ENCODE measurements around the gene KRTAP10-5.
"Not testable (repeated sequence)": the region's sequence is repeated elsewhere in the genome, so short reads cannot be mapped to it uniquely, and the experiment has no call there.

Gene KRTAP10-5

DNA sequence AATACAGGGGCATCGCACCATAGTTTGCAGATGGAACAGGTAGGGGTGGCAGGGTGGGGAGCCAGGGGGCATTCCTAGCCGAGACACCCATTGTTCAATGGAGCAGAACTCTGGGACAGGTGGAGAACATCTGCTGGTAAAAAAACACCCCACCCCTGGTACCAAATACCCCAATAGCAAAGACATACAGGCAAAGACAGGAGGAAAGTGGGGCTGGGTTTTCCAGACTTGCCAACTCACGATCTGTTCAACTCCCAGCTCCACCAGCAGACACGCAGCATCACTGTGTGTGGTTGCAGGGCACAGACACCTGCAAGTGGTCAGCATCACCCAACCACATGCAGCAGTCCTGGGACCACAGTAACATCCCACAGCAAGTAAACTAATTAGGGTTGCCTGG lies 31.1 kb upstream of the KRTAP10-5 start:
- DNase-seq (ENCODE audit: low spot score) = no peak

DNA sequence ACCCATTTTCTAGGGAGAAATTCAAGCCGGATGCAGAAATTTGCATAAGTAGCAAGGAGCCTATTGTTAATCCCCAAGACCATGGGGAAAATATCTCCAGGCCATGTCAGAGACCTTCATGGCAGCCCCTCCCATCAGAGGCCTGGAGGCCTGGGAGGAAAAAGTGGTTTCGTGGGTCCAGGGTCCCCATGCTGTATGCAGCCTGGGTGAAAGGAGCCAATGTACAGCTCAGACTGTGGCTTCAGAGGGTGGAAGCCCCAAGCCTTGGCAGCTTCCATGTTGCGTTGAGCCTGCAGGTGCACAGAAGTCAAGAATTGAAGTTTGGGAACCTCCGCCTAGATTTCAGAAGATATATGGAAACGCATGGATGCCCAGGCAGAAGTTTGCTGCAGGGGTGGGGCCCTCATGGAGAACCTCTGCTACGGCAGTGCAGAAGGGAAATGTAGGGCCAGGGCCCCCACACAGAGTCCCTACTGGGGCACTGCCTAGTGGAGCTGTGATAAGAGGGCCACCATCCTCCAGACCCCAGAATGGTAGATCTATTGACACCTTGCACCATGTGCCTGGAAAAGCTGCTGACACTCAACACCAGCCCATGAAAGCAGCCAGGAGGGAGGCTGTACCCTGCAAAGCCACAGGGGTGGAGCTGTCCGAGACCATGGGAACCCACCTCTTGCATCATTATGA lies 29.9 kb upstream of the KRTAP10-5 start:
- not testable (repeated sequence) for DNase-seq (ENCODE audit: low spot score)

DNA sequence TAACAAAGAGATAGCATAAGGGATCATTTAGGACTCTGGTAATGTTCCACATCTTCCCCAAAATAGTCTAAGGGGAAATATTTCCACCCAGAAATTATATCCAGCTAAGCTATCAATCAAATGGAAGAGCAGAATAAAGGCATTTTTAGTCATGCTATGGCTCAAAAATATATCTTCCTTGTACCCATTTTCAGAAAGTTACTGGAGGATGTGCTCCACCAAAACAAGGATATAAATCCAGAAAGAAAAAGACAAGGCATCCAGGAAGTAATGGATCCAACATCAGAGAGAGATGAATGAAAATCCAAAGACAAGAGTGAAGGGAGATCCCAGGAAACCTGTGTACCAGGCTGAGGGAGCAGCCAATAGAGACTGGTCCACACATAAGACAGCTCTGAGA lies 28.8 kb upstream of the KRTAP10-5 start:
- no peak for DNase-seq (ENCODE audit: low spot score)

DNA sequence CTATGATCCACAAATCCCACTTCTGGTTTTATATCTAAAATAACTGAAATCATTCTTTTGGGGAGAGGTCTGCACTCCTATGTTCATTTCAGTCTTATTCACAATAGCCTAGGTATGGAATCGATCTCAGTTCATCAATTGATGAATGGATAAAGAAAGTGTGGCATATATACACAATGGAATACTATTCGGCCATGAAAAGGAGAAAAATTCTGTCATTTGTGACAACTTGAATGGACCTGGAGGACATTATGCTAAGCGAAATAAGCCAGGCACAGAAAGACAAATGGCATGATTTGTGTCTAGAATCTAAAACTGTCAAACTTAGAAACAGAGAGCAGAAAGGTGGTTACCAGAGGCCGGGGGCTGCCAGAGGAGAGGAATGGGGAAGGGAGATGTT lies 26.1 kb upstream of the KRTAP10-5 start:
- no peak for DNase-seq (ENCODE audit: low spot score)

DNA sequence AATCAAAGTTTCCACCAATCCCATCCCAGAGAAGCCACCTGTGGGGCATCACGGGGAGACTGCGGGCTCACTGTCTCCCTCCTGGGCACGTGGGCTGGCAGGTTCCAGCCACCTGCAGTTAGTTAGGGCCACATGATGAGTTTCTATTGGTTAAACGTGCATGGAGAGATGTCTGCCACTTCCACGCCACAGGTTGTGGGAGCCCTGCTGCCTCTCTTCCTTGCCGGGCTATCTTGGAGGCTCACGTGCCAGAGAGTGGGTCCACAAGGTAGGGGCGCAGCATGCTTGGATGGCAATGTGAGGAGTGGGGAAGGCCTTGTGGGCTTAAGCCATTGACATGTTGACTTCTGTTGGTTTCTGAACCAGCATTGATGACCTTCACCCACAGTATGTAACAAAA lies 23.5 kb upstream of the KRTAP10-5 start:
- no peak for DNase-seq (ENCODE audit: low spot score)

DNA sequence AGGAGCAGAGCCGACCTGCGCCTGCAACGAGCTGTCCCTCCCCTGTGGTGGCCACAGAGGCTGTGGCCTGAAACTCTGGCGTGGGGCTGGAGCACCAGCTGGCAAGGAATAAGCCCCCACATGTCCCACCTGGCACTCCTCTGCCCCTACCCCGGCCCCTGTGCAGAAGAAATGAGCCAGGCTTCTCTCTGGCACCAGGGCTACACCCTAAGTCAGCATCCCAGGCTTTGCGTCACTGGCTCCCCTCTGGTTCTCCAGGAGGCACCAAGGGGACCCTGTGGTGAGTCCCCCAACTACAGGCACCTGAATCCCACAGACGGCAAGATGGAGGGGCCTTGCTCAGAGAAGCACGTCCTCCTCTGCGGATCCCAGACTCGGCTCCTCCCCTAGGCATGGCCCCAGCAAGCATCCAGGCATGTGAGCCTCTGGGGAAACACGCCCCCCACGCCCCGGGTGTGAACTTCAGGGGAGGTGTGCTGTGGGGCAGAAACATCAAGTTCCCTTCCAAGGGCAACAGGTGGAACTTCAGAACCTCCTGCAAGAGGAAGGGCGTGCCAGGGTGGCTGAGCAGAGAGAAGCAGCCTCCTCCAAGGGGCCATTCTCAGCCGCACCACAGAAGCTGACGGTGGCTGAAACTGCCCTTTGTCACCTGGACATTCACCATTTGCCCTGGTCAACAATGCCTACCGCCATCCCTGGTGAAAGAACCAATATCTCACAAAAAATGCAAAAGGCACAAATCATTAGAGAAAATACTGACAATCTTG lies 22.9 kb upstream of the KRTAP10-5 start:
- DNase-seq (ENCODE audit: low spot score) = no peak

DNA sequence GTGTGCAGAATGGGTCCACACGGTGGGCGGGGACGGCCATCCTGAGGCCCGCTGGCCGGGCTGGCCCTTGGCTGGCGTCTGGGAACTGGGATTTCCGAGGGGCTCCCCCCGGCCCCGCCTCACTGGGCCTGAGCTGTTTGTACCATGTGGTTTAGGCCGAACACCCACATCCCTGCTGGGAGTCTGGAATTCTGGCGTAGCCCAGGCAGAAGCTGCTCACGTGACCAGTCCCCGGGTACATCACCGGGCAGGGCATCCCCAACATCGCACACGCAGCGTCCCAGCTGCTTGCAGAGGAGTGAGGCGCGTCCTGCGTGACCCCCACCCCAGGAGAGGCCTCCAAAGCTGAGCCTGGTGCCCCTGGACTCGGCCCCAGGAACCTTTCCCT lies 22.1 kb upstream of the KRTAP10-5 start:
- no peak for DNase-seq (ENCODE audit: low spot score)

DNA sequence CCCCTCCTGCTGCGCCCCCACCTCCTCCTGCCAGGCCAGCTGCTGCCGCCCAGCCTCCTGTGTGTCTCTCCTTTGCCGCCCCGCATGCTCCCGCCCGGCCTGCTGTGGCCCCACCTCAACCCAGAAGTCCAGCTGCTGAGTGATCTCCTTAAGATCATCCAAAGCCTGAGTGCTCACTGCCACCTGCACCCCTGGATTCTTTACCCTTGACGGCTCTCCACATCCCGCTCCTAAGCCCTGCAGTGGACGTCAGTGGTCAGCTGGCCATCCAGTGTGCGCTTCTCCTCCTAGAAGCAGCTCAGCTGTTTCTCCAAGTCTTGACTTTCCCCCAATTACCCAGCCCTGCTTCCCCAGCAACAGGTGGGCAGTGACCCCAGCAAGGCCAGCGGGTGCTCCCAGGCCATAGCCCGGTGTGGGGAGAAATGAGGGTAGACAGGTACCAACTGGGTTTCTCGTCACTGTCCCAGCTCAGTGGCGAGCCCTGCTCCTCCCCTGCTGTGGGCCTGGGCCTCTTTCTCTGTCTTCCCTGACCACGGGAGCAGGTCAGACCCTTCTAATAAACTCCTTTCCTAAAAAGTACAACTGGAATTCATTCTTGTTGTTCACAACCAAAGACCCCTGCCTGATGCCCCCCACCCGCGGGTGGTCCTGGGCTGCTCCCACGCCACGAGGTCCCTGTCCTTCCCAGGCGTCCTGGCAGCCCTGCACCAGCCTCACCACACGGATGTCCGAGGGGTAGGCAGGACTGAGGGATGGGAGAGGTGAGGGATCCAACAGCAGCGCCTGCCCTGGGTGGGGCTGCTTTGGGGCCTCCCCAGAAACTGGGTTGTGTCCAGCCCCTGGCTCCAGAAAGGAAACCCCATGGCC lies 21.4 kb upstream of the KRTAP10-5 start:
- no peak for DNase-seq (ENCODE audit: low spot score)

DNA sequence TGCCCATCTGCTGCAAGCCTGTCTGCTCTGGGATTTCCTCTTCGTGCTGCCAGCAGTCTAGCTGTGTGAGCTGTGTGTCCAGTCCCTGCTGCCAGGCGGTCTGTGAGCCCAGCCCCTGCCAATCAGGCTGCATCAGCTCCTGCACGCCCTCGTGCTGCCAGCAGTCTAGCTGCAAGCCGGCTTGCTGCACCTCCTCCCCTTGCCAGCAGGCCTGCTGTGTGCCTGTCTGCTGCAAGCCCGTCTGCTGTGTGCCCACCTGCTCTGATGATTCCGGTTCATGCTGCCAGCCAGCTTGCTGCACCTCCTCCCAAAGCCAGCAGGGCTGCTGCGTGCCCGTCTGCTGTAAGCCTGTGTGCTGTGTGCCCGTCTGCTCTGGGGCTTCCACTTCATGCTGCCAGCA lies 20.7 kb upstream of the KRTAP10-5 start:
- DNase-seq (ENCODE audit: low spot score) = peak; percentile 1

DNA sequence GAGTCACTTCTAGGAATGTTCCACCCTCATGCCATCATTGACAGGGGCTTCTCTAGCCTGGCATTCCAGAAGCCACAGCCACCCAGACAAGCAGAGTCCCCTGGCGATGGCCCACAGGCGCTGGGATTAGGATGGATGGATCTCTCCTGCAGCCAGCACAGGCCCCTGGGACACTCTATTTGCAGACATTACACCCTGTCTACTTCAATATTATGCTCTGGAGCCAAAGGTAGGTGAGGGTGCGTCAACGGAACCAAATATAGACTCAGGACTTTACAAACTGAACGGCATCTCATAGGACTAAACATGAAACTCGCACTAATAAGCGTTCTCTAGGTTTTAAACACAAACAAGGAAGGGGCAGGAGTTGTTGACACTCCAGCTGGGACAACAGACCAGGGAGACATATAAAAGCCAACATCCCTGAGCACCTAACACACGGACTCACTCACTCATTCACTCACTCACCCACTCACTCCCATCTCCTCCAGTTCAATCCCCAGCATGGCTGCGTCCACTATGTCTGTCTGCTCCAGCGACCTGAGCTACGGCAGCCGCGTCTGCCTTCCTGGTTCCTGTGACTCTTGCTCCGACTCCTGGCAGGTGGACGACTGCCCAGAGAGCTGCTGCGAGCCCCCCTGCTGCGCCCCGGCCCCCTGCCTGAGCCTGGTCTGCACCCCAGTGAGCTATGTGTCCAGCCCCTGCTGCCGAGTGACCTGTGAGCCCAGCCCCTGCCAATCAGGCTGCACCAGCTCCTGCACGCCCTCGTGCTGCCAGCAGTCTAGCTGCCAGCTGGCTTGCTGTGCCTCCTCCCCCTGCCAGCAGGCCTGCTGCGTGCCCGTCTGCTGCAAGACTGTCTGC lies 19.9 kb upstream of the KRTAP10-5 start, which contains the start of gene KRTAP10-7:
Gene KRTAP10-7 (plus strand): TSS at position 480 of the 861 bp plus-strand sequence. CDS start 25 bp downstream, at position 505.
- not testable (repeated sequence) for DNase-seq (ENCODE audit: low spot score)

DNA sequence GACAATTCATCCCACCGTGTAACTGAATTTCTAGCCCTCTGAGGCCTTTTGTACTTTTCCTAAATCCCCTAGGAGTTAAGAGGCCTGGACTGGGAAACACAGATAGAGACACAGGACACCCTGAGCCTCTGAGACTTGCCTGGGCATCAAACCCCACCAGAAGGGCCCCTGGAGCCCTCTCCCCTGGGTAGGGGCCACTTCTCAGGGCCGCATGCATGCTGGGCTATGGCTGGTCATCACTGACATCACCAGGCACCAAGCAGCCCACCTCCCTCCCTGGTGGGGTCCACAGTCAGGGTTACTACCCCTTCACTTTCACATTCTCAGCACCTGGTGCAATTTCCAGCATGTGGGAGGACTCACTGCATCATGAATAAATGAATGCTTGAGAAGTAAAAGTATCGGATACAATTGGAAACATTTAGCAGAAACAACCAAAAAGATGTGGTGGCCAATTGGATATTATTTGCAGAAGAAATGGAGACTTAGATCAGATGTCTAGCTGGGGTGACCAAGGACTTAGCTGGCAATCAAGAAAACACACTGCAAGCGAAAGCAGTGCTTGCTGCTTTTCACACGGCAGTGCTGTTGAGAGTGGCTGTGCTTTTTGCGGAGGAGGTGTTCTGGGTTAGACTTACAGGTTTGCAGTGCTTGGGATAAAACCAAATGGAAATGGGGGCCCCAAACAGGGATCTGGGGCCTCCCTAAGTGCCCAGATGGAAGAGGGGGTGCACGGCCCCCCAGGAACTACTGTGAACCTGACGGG lies 19.0 kb upstream of the KRTAP10-5 start:
- DNase-seq (ENCODE audit: low spot score) = no peak

DNA sequence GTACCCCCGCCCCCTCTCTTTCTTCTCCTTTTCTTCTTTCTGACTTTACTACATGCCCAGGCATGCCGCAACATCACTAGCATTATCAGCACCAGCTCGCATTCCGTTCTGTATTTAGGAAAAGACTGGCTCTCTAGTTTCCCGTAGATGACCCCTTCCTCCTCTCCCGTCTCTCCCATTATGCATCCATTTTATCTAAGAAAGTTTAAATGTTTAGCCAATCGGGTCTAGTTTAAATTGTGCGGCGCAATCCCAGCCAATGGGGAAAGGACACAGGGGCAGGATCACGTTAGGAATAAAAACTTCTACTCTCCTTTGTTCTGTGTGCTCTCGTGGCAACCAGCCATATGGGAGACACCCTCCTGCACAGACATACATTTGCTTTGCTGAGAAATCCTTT lies 17.7 kb upstream of the KRTAP10-5 start:
- no peak for DNase-seq (ENCODE audit: low spot score)

DNA sequence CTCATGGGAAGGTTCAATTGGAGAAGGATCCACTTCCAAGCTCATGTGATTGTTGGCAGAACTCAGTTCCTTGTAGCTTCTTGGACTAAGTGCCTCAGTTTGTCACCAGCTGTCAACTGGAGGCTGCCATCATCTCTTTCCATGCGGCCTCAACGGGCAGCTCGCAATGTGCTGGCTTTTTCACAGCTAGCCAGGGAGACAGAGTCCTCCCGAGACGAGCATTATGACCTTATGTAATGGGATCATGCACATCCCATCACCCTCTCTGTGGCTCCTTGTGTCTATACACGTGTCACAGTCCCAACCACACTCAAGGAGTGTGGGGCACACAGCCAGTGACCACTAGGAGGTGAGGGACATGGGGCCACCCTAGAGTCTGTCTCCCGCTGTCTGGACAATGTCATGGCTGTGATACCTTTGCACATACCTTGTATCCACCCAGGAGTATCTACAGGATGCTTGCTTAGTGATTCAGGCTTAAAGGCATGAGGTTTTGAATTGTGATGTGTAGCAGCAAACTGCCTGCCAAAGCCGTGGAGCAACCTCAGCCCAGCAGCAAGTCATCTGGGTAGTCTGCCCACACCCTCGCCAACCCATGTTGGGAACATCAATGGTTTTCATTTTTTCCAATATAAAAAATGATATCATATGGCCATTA lies 15.8 kb upstream of the KRTAP10-5 start:
- DNase-seq (ENCODE audit: low spot score) = no peak

DNA sequence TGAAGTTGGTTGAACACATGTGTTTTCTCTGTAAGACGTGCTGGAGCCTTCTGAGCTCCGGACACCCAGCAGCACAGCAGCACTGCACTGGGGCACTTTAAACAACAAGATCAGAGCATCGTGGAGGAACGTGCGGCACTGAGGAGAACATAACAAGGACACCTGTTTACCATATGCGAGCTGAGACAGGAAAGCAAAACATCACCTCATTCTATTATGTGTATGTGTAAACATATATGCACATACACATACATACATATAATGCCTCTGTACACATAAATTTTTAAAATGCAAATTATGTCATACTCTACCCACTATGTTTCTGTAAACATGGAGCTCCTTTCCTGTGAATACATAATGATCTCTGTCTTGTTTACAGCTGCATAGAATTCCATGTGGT lies 15.1 kb upstream of the KRTAP10-5 start:
- DNase-seq (ENCODE audit: low spot score) = no peak

DNA sequence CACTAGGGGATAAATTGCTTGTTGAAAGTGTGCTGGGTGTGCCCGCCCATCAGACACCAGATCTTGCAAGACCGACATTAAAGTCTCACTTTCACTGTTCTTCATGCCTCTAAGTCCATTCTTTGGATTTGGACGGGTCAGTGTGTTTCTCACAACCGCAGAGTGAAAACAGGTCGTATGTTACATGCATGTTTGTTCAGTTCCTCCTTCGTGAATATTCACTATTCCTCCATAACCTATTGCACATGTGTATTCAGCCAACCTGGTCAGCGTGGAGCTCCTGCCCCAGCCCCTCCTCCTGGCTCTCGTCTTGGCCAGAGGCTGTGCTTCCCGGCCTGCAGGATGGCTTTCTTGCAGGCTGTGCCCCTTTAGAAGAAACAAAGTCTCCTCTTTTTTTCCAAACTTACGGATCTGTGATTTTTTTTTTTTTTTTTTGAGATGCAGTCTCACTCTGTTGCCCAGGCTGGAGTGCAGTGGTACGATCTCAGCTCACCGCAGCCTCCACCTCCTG lies 14.1 kb upstream of the KRTAP10-5 start:
- no peak for DNase-seq (ENCODE audit: low spot score)

DNA sequence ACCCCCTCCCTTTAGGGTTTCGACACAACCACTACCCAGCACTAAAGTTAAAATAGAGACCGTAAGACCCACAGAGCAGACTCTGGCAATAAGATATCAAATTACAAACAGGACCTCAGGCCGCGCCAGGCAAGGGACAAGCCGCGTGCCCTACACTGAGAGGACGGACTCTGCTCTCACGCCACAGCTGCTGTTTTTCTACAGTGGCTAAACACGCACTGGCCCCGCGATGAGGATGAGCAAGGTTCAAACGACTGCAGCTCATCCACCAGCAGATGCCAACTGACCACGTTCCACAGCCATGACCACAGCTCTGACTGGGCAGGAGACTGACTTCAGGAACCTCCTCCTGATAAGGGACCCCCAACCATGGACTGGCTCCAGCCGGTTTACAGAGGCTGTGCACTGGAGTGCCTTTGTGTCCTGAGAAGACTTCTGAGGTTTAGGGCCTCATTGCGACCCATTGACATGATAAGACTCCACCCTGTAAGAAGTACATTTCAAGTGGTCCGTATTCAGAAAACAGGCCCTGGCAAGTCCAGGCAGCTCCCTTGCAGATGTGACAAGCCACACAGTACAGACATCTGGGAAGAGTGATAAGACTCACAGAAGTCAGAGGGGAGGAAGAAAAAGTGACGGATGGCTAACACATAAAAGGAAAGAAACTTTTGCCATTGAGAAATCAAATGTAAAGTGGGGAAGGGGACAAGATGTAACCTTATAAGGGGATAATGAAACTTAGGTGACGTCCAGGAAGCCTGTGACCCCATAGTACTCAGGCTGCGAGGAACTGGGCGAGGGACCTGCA lies 13.4 kb upstream of the KRTAP10-5 start:
- DNase-seq (ENCODE audit: low spot score) = no peak

DNA sequence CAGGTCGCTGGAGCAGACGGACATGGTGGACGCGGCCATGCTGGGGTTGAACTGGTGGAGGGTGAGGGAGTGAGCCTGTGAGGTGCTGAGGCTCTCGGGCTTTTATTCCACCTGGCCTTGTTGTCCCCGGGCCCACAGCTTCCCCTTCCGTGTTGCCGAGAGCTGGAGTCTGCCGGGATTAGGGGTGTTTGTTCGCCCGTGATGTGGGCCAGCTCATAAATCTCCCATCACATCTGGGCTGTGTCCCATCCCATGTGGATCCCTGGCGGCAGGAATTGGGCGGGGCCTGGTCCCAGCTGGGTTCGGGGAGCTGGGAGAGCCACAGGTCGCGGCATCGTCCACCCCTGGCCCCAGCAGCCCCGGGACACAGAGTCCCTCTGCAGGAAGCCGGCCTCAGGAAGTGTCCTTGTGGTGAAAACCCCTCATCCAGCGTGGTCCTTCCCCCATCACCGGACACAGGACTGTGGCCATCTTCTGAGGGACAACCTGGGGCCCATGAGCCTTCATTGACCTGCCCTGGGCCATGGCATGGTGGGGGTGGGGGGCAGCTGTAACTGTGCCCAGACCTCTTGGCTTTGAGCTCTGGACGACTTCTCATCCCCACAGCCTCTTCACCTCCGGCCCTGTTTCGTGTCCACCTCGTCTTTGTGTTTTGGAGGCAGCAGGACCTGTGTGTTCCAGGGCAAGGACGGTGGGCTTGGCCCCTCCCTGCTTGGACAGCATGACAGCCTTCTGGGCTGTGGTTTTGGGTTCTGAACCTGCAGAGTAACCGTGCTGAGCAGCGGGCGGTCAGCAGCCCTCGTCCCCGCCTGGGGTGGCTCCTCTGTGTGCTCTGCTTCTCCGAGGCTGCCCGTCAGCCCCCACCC lies 12.3 kb upstream of the KRTAP10-5 start, which contains the start of gene KRTAP10-6:
Gene KRTAP10-6 (minus strand): TSS at position 60 of the 866 bp plus-strand sequence. CDS start 21 bp downstream, at position 39.
- no peak for DNase-seq (ENCODE audit: low spot score)

DNA sequence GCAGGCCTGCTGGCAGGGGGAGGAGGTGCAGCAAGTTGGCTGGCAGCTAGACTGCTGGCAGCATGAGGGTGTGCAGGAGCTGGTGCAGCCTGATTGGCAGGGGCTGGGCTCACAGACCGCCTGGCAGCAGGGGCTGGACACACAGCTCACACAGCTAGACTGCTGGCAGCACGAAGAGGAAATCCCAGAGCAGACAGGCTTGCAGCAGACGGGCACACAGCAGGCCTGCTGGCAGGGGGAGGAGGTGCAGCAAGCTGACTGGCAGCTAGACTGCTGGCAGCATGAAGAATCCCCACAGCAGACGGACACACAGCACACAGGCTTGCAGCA lies 11.4 kb upstream of the KRTAP10-5 start:
- DNase-seq (ENCODE audit: low spot score) = peak; percentile 9

All from cerebellar cortex (tissue), 1 donor.